ENCODE measurements around the gene PATZ1. TPM values are rescaled to one million over a fixed set of nuclear protein-coding genes. Genes with fewer than 3 reads are reported as not detected.

Gene PATZ1
- total and polyA plus RNA-seq, 2 of the 4 experiments (the other 2 are of a cell fraction) = 6.5 to 10.5 TPM

DNA sequence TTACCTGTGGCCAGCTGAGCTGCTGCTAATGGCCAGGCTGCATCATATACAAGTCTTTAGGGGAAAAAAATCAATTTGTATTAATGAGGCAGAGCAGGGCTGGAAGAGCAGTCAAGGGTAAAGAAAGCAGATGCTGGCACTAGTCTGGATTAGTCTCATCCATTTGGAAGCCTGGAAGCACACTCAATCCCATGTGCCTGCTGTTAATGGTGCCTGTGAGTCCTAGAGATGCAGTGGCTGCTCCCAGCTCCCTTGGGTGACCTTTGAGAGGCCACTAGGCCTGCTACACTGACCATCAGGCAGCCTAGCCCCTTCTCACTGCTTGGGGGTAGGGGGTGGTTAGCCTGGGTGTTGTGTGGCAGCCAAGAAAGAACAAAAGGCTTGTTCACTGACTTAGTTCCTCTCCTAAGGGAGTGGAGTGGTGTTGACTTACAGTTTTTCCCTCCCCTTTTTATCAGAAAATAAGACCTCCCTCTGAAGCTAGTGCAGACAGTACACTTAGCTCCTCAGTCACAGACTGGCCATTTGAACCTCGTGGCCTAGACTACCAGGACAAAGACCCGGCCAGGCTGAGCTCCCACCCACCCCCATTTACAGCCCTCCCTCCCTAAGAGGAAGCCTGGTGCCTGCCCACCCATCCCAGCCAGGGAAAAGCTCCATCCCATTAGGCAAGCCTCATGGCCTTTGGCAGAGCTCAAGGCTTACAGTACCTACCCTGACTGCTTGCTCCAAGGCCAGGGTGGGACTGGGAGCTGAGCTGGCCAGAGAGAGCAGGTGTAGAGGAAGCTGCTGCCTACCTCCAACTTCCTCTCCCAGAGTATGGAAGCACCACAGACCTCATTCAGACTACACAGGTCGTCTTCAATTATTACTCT lies 61.6 kb downstream of the PATZ1 start:
- Histone ChIP-seq H2AFZ (replicated peaks; ENCODE audit: low read length, poor library complexity) (no peak overlapping the region), H3K27ac (ENCODE audit: insufficient read depth, low read length) (no peak overlapping the region), H3K27me3 (ENCODE audit: control insufficient read depth, insufficient read depth, low read length) (no peaks in the 10 kb centered on the region), H3K14ac (replicated peaks; ENCODE audit: low read depth, low read length) (no peak overlapping the region), H2BK15ac (ENCODE audit: low read depth, low read length) (no peak overlapping the region), H2AK5ac (ENCODE audit: low read depth, low read length) (no peak overlapping the region), H4K5ac (ENCODE audit: low read depth, low read length) (no peak overlapping the region), H3K4me3 (ENCODE audit: insufficient read depth, low read depth, low read length) (no peak overlapping the region), H3K9ac (ENCODE audit: low read depth, low read length) (no peak overlapping the region), H4K91ac (ENCODE audit: insufficient read depth, low read depth, low read length) (no peak overlapping the region), H3K4ac (ENCODE audit: low read depth, low read length) (no peak overlapping the region), H2BK20ac (ENCODE audit: low read depth, low read length) (no peak overlapping the region), H3K18ac (ENCODE audit: low read depth, low read length) (no peak overlapping the region), H3K56ac (ENCODE audit: extremely low read depth, insufficient read depth, low read length) (no peak overlapping the region), H3K4me1 (ENCODE audit: control insufficient read depth, insufficient read depth, low read length) (no peaks in the 10 kb centered on the region), H3K23ac (ENCODE audit: low read depth, low read length) (no peak overlapping the region), H2BK5ac (ENCODE audit: low read depth, low read length, poor library complexity, severe bottlenecking) (no peak overlapping the region), H4K8ac (ENCODE audit: low read depth in 2 of 2, low read length in 2 of 2) (no peak overlapping the region), H2BK120ac (ENCODE audit: low read depth, low read length) (no peak overlapping the region), H4K20me1 (ENCODE audit: insufficient read depth, low read length) (peaks cover 4% of the 10 kb centered on the region; the same call in 1 of the 2 replicates), H2AK9ac (replicated peaks; ENCODE audit: low read depth, low read length, poor library complexity) (peak overlapping the region; percentile 44), H3K9me1 (ENCODE audit: insufficient read depth, low read length) (0 out of 2 replicates have a peak, but pooled peaks cover 4% of the 10 kb centered on the region), H3K4me2 (ENCODE audit: low read depth, low read length) (no peak overlapping the region), H3K36me3 (ENCODE audit: control insufficient read depth, insufficient read depth, low read length) (peaks cover 57% of the 10 kb centered on the region), H3K9me3 (ENCODE audit: control insufficient read depth, insufficient read depth, low read length) (no peaks in the 10 kb centered on the region), H3K79me1 (ENCODE audit: low read depth in 1 of 2, low read length in 2 of 2) (peaks cover 7 to 9% of the 10 kb centered on the region in 2 experiments)
- TF ChIP-seq RAD21 (IDR thresholded peaks at IDR 0.05; ENCODE audit: low read length) (no peak), MAZ (IDR thresholded peaks at IDR 0.05; ENCODE audit: borderline replicate concordance, low read depth, low read length) (no peak), MAFK (IDR thresholded peaks at IDR 0.05; ENCODE audit: low read depth, low read length) (no peak), CHD1 (IDR thresholded peaks at IDR 0.05; ENCODE audit: low read depth, low read length) (no peak), RCOR1 (IDR thresholded peaks at IDR 0.05; ENCODE audit: insufficient replicate concordance, low read length) (no peak), MXI1 (IDR thresholded peaks at IDR 0.05; ENCODE audit: borderline replicate concordance, low read depth, low read length) (no peak), NFE2L2 (IDR thresholded peaks at IDR 0.05; ENCODE audit: low read depth, low read length) (no peak), FOS (IDR thresholded peaks at IDR 0.05; ENCODE audit: low read depth, low read length) (no peak), CEBPB (IDR thresholded peaks at IDR 0.05; ENCODE audit: low read depth, low read length) (no peak), POLR2A (IDR thresholded peaks at IDR 0.05; ENCODE audit: low read depth, low read length) (no peak)
- TF ChIP-seq, protein P1, sequence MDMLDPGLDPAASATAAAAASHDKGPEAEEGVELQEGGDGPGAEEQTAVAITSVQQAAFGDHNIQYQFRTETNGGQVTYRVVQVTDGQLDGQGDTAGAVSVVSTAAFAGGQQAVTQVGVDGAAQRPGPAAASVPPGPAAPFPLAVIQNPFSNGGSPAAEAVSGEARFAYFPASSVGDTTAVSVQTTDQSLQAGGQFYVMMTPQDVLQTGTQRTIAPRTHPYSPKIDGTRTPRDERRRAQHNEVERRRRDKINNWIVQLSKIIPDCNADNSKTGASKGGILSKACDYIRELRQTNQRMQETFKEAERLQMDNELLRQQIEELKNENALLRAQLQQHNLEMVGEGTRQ (IDR thresholded peaks at IDR 0.05; ENCODE audit: low read depth, low read length) = no peak
- no peak for DNase-seq
- no CpG with 5 or more reads among the region's 3 CpGs for WGBS, 2 experiments (ENCODE audit: extremely low coverage in 2 of 2, insufficient read length in 1 of 2)
- ChIA-PET POLR2A (ENCODE audit: unreplicated experiment) (interaction anchor here (1.1 kb wide), 1 partner anchor 202 kb away, joined by 3 read pairs; no protein-coding TSS in a partner anchor), CTCF (no interaction called here)
- ATAC-seq (ENCODE audit: low read depth) = no peak
- dilution Hi-C loops (cut with HindIII; ENCODE audit: low sequenced_read_pairs, unreplicated experiment) = no loop called here
- intact Hi-C loops (cut with micrococcal nuclease) = no loop called here
- in situ Hi-C loops (cut with MboI; ENCODE audit: low sequenced_read_pairs) = loop anchor here (10.0 kb wide), 1 partner anchor 60 kb away; the partner anchor contains the start of gene PATZ1
- BruUV-seq (replicated peaks) = no TSS peak

Measured in IMR-90 (cell line).